ENCODE results near the gene MEDAG. TPM values are rescaled to one million over a fixed set of nuclear protein-coding genes. Genes with fewer than 3 reads are reported as not detected.

Gene MEDAG
- 1 to 10 TPM in 1 of 7 donors, under 1 TPM in 3, not detected in 3; 0.16 to 1.1 (median 0.21) TPM for total RNA-seq
- polyA plus RNA-seq, result 1 to 10 TPM in 1 of 3 donors, under 1 TPM in 2; 0.46 to 2.7 (median 0.83) TPM
- long read RNA-seq, donor 1, result 0 reads
- long read RNA-seq, donor 2, result 0 reads

DNA sequence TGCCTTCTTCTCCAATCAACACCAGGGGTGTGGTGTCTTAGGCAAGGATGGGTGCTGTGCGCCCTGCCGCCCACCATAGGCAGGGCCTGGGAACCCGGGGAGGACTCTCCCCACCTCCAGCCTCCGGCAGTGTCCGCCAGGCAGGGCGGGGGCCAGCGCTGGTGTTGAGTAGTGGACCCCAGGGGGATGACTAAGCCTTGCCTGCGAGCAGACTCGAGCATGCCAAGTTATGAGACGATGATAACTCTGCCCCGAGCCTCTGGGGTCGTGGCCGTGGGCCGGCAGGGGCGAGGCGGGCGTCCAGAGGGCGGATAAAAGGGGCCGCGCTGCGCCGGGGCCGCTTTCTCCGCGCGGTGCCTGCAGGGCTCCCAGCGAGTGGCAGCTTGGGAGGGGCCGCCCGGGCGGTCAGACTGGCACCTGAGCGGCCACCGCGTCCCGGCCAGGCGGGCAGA, at the start of gene MEDAG:
TSS of gene MEDAG (plus strand) at position 340 of the 452 bp plus-strand sequence. CDS start 245 bp downstream, outside the sequence.
- 12 to 28% (median 20%) methylated on average over 5 to 35 of the region's 35 CpGs for WGBS, 5 donors
- intact Hi-C loops (cut with DNase I; ENCODE audit: low total_unique reads), result no loop called here
- TF ChIP-seq CTCF (IDR thresholded peaks at IDR 0.05 in 8 of 11, conservative IDR thresholded peaks at IDR 0.05 in 3 of 11) (no peak), POLR2A (IDR thresholded peaks at IDR 0.05) (no peak), POLR2AphosphoS5 (IDR thresholded peaks at IDR 0.05) (no peak)
- Histone ChIP-seq H3K27me3 (replicated peaks in 1 of 7) (peaks cover 0 to 55% (median 23%) of the 10 kb centered on the region in 7 donors), H3K4me1 (peaks cover 0 to 27% (median 16%) of the 10 kb centered on the region in 6 donors), H3K27ac (no peak within 1 kb of the TSS), H3K36me3 (no peaks in the 10 kb centered on the region), H3K4me3 (peak within 1 kb of the TSS in 5 of 8 donors; percentile 5 to 53 (median 12)), H3K9me3 (no peaks in the 10 kb centered on the region)
- no peak for DNase-seq

DNA sequence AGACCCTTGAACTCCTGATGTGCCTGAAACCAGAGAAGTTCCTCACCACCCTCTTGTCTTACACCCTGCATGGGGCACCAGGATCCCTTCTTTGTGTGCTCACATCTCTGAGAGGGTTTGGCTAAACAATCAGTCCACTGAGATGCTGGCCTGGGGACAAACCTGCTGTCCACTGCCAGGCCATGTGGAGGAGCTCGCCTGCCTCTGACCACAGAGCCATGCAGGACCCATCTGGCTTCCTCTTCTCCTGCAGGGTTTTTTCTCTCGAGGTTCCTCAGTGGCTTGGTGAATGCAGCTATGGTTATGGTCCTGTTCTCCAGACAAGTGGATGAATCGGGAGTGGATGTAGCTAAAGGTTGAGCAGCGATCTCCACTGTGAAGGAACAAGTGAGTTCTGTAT, 49.1 kb upstream of the MEDAG start:
- intact Hi-C loops (cut with DNase I; ENCODE audit: low total_unique reads), result no loop called here
- Histone ChIP-seq H3K4me1 (no peaks in the 10 kb centered on the region), H3K27ac (no peak overlapping the region), H3K4me3 (no peak overlapping the region), H3K36me3 (no peaks in the 10 kb centered on the region), H3K9me3 (peaks cover 0 to 7% (median 4%) of the 10 kb centered on the region in 8 donors), H3K27me3 (replicated peaks in 1 of 7) (no peaks in the 10 kb centered on the region)
- WGBS, 5 donors, result 62 to 78% (median 66%) methylated on average over 4 of the region's 4 CpGs
- TF ChIP-seq POLR2A (IDR thresholded peaks at IDR 0.05) (no peak), POLR2AphosphoS5 (IDR thresholded peaks at IDR 0.05) (no peak), CTCF (IDR thresholded peaks at IDR 0.05 in 8 of 11, conservative IDR thresholded peaks at IDR 0.05 in 3 of 11) (no peak)
- no peak for DNase-seq

DNA sequence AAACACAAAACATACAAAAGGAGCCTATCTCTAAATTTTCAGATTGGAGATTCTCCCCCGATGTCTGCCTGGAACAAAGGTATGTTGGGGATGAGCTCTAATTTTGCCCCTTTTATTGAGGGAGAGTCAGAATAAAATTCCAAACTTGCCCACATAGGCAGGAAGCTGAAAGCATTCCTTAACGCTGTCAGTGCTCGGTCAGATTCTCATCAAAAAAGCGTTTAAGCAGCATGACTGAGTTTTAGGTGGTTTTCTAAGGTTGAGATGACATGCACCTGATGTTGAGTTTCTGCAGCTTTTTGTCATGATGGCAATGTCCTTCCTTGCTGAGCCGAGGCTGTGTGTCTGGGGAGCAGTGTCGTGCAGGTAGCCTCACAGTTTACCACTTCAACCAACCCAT, 48.4 kb upstream of the MEDAG start:
- TF ChIP-seq POLR2AphosphoS5 (IDR thresholded peaks at IDR 0.05) (no peak), CTCF (IDR thresholded peaks at IDR 0.05 in 8 of 11, conservative IDR thresholded peaks at IDR 0.05 in 3 of 11) (no peak), POLR2A (IDR thresholded peaks at IDR 0.05) (no peak)
- DNase-seq, result no peak
- Histone ChIP-seq H3K4me3 (no peak overlapping the region), H3K27ac (no peak overlapping the region), H3K36me3 (no peaks in the 10 kb centered on the region), H3K9me3 (peaks cover 0 to 7% (median 4%) of the 10 kb centered on the region in 8 donors), H3K27me3 (replicated peaks in 1 of 7) (no peaks in the 10 kb centered on the region), H3K4me1 (no peaks in the 10 kb centered on the region)
- WGBS, 5 donors, result 86 to 95% (median 88%) methylated on average over 6 of the region's 6 CpGs
- intact Hi-C loops (cut with DNase I; ENCODE audit: low total_unique reads), result no loop called here

GRCh38 chr13:30859326-30859725, 46.7 kb upstream of the MEDAG start:
- WGBS, 5 donors, result 62 to 75% (median 73%) methylated on average over 5 of the region's 5 CpGs
- no peaks in the 10 kb centered on the region for H3K4me1 ChIP-seq

More at GRCh38 chr13:30859326-30859725, 46.7 kb upstream of the MEDAG start:
- TF ChIP-seq POLR2A (IDR thresholded peaks at IDR 0.05) (no peak), POLR2AphosphoS5 (IDR thresholded peaks at IDR 0.05) (peak in 2 of 3 donors; percentile 43 to 51)
- peaks cover 0 to 7% (median 4%) of the 10 kb centered on the region in 8 donors for H3K9me3 ChIP-seq
- H3K27me3 ChIP-seq (replicated peaks in 1 of 7), result no peaks in the 10 kb centered on the region
- DNase-seq, result no peak
- H3K27ac ChIP-seq, result peak overlapping the region in 5 of 8 donors; percentile 34 to 70 (median 44)
- H3K36me3 ChIP-seq, result no peaks in the 10 kb centered on the region
- H3K4me3 ChIP-seq, result no peak overlapping the region
- intact Hi-C loops (cut with DNase I; ENCODE audit: low total_unique reads), result no loop called here
